Airway epithelial cell (primary cell): ENCODE measurements around the gene SIGLEC12. TPM values are rescaled to one million over a fixed set of nuclear protein-coding genes. Genes with fewer than 3 reads are reported as not detected.

Experiments used
- total RNA-seq: library from RNA; depleted of rRNA; stranded (reverse); fragments of >200 nt; gene quantifications from 2 replicates; pipeline ENCODE4 v1.2.3, GENCODE V29; 2015

The SIGLEC12 gene
- not detected in 2 replicates for total RNA-seq

GRCh38 chr19:51501594-51502263 lies at the start of gene SIGLEC12:
Gene SIGLEC12 (minus strand): TSS chr19:51501800. CDS start chr19:51501733, 67 bp downstream.

DNA sequence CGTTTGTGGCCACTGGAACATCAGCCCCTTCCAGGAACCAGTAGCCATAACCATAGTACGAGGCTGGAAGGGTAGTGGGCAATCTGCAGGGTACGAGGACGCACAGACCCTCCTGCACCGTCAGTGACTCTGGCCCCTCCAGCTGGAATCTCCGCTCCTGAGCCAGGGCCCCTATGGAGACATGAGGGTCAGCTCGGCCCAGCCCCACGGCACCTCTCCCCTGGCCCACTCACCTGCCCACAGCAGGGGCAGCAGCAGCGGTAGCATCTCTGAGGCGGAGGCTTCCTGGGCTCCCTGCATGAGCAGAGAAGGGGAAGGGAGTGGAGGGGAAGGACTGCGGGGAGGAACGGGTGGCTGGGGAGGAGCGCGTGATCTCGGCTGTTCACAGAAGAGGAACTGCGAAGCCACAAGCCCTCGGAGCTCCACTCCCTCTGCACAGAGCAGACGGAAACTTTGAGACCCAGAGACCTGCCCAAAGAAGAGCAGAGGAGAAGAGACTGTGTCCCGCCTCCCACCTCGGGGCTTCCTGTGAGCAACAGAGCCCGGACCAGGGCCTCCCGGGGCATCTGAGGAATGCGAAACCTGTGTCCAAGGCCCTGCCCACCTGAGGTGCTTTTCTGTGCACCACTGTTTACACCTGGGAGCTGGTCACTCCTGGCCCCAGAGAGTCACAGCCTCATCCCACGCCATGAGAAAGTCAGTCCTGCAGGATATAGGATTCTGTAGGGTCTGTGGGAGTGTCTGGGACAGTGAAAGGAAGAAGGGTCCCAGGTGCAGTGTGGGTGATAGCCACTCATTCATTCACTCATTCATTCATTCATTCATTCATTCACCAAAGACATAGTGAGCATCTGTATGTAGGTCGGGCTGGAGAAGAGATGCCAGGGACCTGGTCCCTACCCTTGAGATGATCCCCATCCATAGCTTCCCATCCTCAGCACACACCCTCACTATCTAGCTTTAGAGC lies 30.0 kb upstream of the SIGLEC12 start, which contains the start of gene SIGLEC6:
TSS of gene SIGLEC6 (minus strand) at position 322 of the 967 bp plus-strand sequence. CDS start at position 300, 22 bp downstream.

DNA sequence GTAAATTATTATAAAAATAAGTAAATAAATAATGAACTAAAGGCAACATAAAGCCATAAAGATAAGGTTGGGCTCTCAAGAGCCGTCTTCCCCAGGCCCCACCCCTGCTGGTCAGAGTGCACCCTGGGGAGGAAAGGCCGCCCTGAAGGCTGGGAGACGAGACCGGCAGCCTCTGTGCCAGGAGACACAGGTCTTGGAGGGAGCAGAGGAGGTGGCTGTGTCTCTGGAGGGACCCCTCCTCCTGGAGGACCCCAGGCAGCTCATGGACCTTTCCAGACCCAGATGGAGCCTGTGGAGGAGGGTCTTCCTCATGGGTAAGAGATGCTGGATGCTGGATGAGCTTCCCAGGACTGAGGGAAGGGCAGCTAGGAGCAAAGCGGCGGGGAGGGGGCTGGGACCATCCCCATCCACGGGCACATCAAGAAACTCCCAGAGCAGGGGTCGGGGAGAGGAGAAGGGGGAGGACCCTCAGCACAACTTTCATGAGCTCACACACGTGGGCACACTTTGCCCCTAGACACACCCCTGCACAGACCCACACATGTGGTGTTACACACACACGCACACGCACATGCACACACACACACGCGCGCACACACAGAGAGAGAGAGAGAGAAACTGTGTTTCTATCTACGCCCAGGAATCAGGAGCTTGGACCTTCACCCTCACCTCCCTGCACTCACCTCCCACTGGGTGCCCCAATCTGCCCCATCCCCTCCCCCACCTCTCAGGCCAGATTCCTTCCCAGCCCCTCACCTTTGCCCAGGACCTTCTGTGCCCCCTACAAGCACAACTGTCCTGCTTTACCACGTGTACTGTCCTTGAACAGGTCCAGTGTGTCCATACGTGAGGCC lies 23.0 kb downstream of the SIGLEC12 start, which contains the start of gene CEACAM18:
TSS of gene CEACAM18 (plus strand) at position 159 of the 854 bp plus-strand sequence.

GRCh38 chr19:51458051-51458645 lies 43.5 kb downstream of the SIGLEC12 start, which contains the start of gene SIGLEC8:
Gene SIGLEC8 (minus strand): TSS chr19:51458454. CDS start chr19:51458387, 67 bp downstream.

Other genes with a start within 250 kb of the SIGLEC12 start
- not detected in 2 replicates for gene IGLON5, start 190.2 kb downstream of the SIGLEC12 start, total RNA-seq
- 6.3 and 6.6 TPM in 2 replicates for gene VSIG10L, start 159.7 kb downstream of the SIGLEC12 start, total RNA-seq
- 150 and 158 TPM in 2 replicates for gene ETFB, start 135.4 kb downstream of the SIGLEC12 start, total RNA-seq
- gene CLDND2, start 132.8 kb downstream of the SIGLEC12 start, total RNA-seq, result not detected in 2 replicates
- not detected in 2 replicates for gene NKG7, start 129.1 kb downstream of the SIGLEC12 start, total RNA-seq
- not detected in 2 replicates for gene LIM2, start 113.8 kb downstream of the SIGLEC12 start, total RNA-seq
- not detected in 2 replicates for gene C19orf84, start 111.2 kb downstream of the SIGLEC12 start, total RNA-seq
- not detected in 2 replicates for gene SIGLEC10, start 84.2 kb downstream of the SIGLEC12 start, total RNA-seq
- not detected in 2 replicates for gene SIGLEC8, start 43.3 kb downstream of the SIGLEC12 start, total RNA-seq
- not detected in 2 replicates for gene CEACAM18, start 23.3 kb downstream of the SIGLEC12 start, total RNA-seq
- gene SIGLEC6, start 29.9 kb upstream of the SIGLEC12 start, total RNA-seq, result not detected in 2 replicates
- gene ZNF175, start 69.5 kb upstream of the SIGLEC12 start, total RNA-seq, result 0.19 and 1.4 TPM in 2 replicates
- not detected in 2 replicates for gene SIGLEC5, start 128.6 kb upstream of the SIGLEC12 start, total RNA-seq
- gene SIGLEC14, start 145.0 kb upstream of the SIGLEC12 start, total RNA-seq, result not detected in 2 replicates
- 2.6 and 5.9 TPM in 2 replicates for gene SPACA6, start 191.5 kb upstream of the SIGLEC12 start, total RNA-seq
- 0.42 and 0.65 TPM in 2 replicates for gene HAS1, start 222.2 kb upstream of the SIGLEC12 start, total RNA-seq